Gastrocnemius medialis (tissue), 4 donors: ENCODE measurements around the gene RBM23. TPM values are rescaled to one million over a fixed set of nuclear protein-coding genes. Genes with fewer than 3 reads are reported as not detected.
A peak's percentile ranks its signal among the peaks of the same experiment; 100 is the strongest.

Source experiments
- ATAC-seq, 2 donors: fragments of 150-250 bp; one replicate each; pipeline ENCODE4 v1.9.1; 2016
- DNase-seq, 2 donors: peaks; one replicate each; pipeline ENCODE4 v3.0.0-alpha.2; 2019
- H3K27ac ChIP-seq, 4 donors: fragments of 200-600 bp; sonication (generic); 1 replicate in 1 of 4; 2 replicates in 3 of 4; pipeline ENCODE4 v1.5.1; 2016 to 2018; ENCODE audit warnings: mild to moderate bottlenecking in 2 of 4, moderate library complexity in 1 of 4
- H3K27me3 ChIP-seq, 3 donors: fragments of 200-600 bp; sonication (generic) in 2 of 3; 1 replicate in 1 of 3; 2 replicates in 2 of 3; pipeline versions ENCODE4 v1.5.1 to v1.6.0; 2016 to 2019; ENCODE audit warnings: mild to moderate bottlenecking in 1 of 3, moderate library complexity in 1 of 3
- H3K36me3 ChIP-seq, 2 donors: fragments of 200-600 bp; sonication (generic) in 1 of 2; one replicate each; pipeline ENCODE4 v1.5.1; 2017 to 2018
- H3K4me1 ChIP-seq, 2 donors: fragments of 200-600 bp; sonication (generic) in 1 of 2; one replicate each; pipeline ENCODE4 v1.5.1; 2016 to 2017; ENCODE audit warnings: mild to moderate bottlenecking in 2 of 2
- H3K4me3 ChIP-seq, 4 donors: fragments of 200-600 bp; sonication (generic) in 3 of 4; 1 replicate in 1 of 4; 2 replicates in 3 of 4; pipeline ENCODE4 v1.5.1; 2016 to 2019; ENCODE audit warnings: mild to moderate bottlenecking in 2 of 4
- H3K9me3 ChIP-seq, 3 donors: fragments of 200-600 bp; sonication (generic) in 2 of 3; 1 replicate in 1 of 3; 2 replicates in 2 of 3; pipeline ENCODE4 v1.5.1; 2016 to 2019
- CTCF ChIP-seq, 5 experiments: fragments of 450-650 bp in 3 of 5; fragments of 200-600 bp in 2 of 5; sonication (generic) in 2 of 5; IDR thresholded peaks in 4 of 5; conservative IDR thresholded peaks in 1 of 5; 1 replicate in 4 of 5; 2 replicates in 1 of 5; pipeline ENCODE4 v1.5.1; 2016 to 2019; ENCODE audit warnings: antibody characterized with exemption in 5 of 5, mild to moderate bottlenecking in 3 of 5, moderate library complexity in 3 of 5
- POLR2A ChIP-seq, 2 donors: fragments of 450-650 bp; IDR thresholded peaks; one replicate each; pipeline ENCODE4 v1.6.1; 2017; ENCODE audit warnings: antibody characterized with exemption in 2 of 2, mild to moderate bottlenecking in 2 of 2, moderate library complexity in 2 of 2
- in situ Hi-C, 4 donors: fragments of 200-750 bp; cut with MboI; loops; one replicate each; pipeline versions ENCODE4 v1.15.0 to v1.8.0; 2017; ENCODE audit warnings: low sequenced_read_pairs in 4 of 4
- intact Hi-C: fragments of 100-400 bp; cut with DNase I; formaldehyde crosslinking; loops from one replicate; pipeline ENCODE4 v1.15.1; 2023; ENCODE audit warnings: low total_unique reads
- total RNA-seq, 4 donors: library from RNA; depleted of rRNA; stranded (reverse); fragments of >200 nt; gene quantifications; one replicate each; pipeline versions ENCODE4 v1.1.0 to v1.2.3, GENCODE V29; 2016

Gene RBM23
- total RNA-seq, 4 donors from 2014 or later = 37.7 to 83.3 (median 62.1) TPM

GRCh38 chr14:22928237-22929103, 9.5 kb upstream of the RBM23 start:
- Histone ChIP-seq H3K9me3 (no peaks in the 10 kb centered on the region), H3K36me3 (peaks cover 3 to 32% of the 10 kb centered on the region in 2 donors), H3K4me1 (peaks cover 9 to 11% of the 10 kb centered on the region in 2 donors), H3K4me3 (peak overlapping the region; percentile 78 to 95 (median 86)), H3K27me3 (no peaks in the 10 kb centered on the region), H3K27ac (peak overlapping the region; percentile 89 to 96 (median 94))
- in situ Hi-C loops = no loop called here
- ATAC-seq (no peak), DNase-seq (no peak)
- TF ChIP-seq POLR2A (IDR thresholded peaks at IDR 0.05) (no peak), CTCF (IDR thresholded peaks at IDR 0.05 in 4 of 5, conservative IDR thresholded peaks at IDR 0.05 in 1 of 5) (no peak)
- intact Hi-C loops = loop anchor here (1.0 to 10.0 kb wide), 9 partner anchors 9 to 626 kb away; partner anchors contain the start of genes C14orf93, HOMEZ, LRP10 and PABPN1

- H3K4me3 ChIP-seq = no peak overlapping the region
- intact Hi-C loops = loop anchor here (5.0 to 10.0 kb wide), 3 partner anchors 358 to 628 kb away; partner anchors contain the start of genes HOMEZ, PPP1R3E, THTPA and ZFHX2
- DNase-seq (no peak), ATAC-seq (no peak)
- peaks cover 3 to 52% of the 10 kb centered on the region in 2 donors for H3K36me3 ChIP-seq
- H3K27me3 ChIP-seq = no peaks in the 10 kb centered on the region
- in situ Hi-C loops = no loop called here
- H3K27ac ChIP-seq = no peak overlapping the region
- TF ChIP-seq CTCF (IDR thresholded peaks at IDR 0.05 in 4 of 5, conservative IDR thresholded peaks at IDR 0.05 in 1 of 5) (no peak), POLR2A (IDR thresholded peaks at IDR 0.05) (no peak)
- peaks cover 9 to 11% of the 10 kb centered on the region in 2 donors for H3K4me1 ChIP-seq
- H3K9me3 ChIP-seq = no peaks in the 10 kb centered on the region
Measured at GRCh38 chr14:22926316-22926715, 7.4 kb upstream of the RBM23 start.

- H3K4me1 ChIP-seq = peaks cover 9 to 11% of the 10 kb centered on the region in 2 donors
- H3K9me3 ChIP-seq = no peaks in the 10 kb centered on the region
- DNase-seq = no peak
- H3K27me3 ChIP-seq = no peaks in the 10 kb centered on the region
- no peak overlapping the region for H3K4me3 ChIP-seq
- peaks cover 3 to 60% of the 10 kb centered on the region in 2 donors for H3K36me3 ChIP-seq
- in situ Hi-C loops = no loop called here
- no peak for ATAC-seq
- intact Hi-C loops = loop anchor here (5.0 to 10.0 kb wide), 3 partner anchors 359 to 629 kb away; partner anchors contain the start of genes HOMEZ, PPP1R3E, THTPA and ZFHX2
- H3K27ac ChIP-seq = no peak overlapping the region
- TF ChIP-seq CTCF (IDR thresholded peaks at IDR 0.05 in 4 of 5, conservative IDR thresholded peaks at IDR 0.05 in 1 of 5) (no peak), POLR2A (IDR thresholded peaks at IDR 0.05) (no peak)
Measured at GRCh38 chr14:22925513-22925912, 6.6 kb upstream of the RBM23 start.

- intact Hi-C loops = loop anchor here (10.0 kb wide), 2 partner anchors 361 to 631 kb away; partner anchors contain the start of genes HOMEZ, THTPA and ZFHX2
- TF ChIP-seq CTCF (IDR thresholded peaks at IDR 0.05 in 4 of 5, conservative IDR thresholded peaks at IDR 0.05 in 1 of 5) (no peak), POLR2A (IDR thresholded peaks at IDR 0.05) (no peak)
- H3K27me3 ChIP-seq = no peaks in the 10 kb centered on the region
- peaks cover 3 to 66% of the 10 kb centered on the region in 2 donors for H3K36me3 ChIP-seq
- no peak overlapping the region for H3K27ac ChIP-seq
- peaks cover 9 to 11% of the 10 kb centered on the region in 2 donors for H3K4me1 ChIP-seq
- in situ Hi-C loops = no loop called here
- DNase-seq (no peak), ATAC-seq (no peak)
- H3K9me3 ChIP-seq = no peaks in the 10 kb centered on the region
- H3K4me3 ChIP-seq = no peak overlapping the region
Measured at GRCh38 chr14:22923746-22924145, 4.8 kb upstream of the RBM23 start.
